ENCODE results near the gene PILRA.
A peak's percentile ranks its signal among the peaks of the same experiment; 100 is the strongest.

Gene PILRA

DNA sequence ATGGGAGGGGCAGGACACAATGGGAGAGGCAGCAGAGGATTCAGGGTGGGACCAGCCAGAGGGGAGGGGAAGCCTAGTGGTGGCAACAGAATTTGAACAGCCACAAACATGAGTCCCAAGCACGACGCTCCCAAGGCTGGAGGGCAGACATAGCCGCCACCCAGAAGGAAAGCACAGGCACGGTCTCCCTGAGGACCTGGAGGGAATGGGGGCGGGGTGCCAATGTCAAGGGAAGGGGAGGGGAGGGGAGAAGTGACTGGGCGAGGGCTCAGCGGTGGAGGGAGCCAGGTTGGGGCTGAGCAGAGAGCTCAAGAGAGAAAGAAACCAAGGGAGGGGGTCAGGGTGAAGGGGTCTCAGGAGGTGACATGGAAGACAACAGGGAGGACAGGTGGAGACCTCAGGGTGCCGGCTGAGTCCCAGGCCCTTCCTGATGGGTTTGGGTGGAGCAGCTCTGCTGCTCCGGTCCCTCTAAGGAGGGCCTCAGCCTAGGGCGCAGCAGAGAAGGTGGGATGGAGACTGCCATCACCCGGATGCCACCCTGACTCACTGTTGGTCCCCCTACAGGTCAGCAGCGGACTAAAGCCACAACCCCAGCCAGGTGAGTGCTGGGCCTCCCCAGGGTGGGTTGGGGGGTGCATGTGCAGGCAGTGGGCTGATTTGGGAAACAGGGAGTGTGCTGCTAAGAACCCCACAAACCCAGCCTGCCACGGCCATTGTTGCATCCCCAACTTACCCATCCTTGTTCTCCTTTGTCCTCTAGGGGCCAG is 24.2 kb downstream of the PILRA start:
- no peak for DNase-seq (ENCODE audit: low read depth)
- H3K4me3 ChIP-seq (ENCODE audit: low read length), result no peak overlapping the region
- TF ChIP-seq, protein P1, sequence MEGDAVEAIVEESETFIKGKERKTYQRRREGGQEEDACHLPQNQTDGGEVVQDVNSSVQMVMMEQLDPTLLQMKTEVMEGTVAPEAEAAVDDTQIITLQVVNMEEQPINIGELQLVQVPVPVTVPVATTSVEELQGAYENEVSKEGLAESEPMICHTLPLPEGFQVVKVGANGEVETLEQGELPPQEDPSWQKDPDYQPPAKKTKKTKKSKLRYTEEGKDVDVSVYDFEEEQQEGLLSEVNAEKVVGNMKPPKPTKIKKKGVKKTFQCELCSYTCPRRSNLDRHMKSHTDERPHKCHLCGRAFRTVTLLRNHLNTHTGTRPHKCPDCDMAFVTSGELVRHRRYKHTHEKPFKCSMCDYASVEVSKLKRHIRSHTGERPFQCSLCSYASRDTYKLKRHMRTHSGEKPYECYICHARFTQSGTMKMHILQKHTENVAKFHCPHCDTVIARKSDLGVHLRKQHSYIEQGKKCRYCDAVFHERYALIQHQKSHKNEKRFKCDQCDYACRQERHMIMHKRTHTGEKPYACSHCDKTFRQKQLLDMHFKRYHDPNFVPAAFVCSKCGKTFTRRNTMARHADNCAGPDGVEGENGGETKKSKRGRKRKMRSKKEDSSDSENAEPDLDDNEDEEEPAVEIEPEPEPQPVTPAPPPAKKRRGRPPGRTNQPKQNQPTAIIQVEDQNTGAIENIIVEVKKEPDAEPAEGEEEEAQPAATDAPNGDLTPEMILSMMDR (conservative IDR thresholded peaks at IDR 0.05; ENCODE audit: low read depth, low read length), result no peak

DNA sequence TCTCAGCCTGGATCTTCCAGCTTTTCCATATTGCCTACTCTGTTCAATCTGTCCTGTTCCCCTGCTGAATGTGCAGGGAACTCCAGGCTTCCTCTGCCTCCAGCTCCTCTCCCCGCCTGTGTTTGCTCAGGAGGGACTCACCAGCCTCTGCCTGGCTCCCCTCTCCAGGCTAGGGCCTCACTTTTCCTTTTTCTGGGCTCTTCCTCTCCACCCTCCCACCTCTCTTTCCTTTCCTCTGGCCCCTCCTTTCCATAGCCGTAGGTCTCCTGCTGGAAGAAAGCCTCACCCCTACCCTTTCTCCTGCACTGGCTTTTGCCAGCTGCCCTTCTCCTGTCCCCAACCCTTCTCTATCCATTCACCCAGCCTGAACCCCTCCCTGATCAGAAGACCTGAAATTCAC is 25.0 kb downstream of the PILRA start:
- TF ChIP-seq, protein P1 (conservative IDR thresholded peaks at IDR 0.05; ENCODE audit: low read depth, low read length), result no peak
- H3K4me3 ChIP-seq (ENCODE audit: low read length), result no peak overlapping the region
- DNase-seq (ENCODE audit: low read depth), result no peak

DNA sequence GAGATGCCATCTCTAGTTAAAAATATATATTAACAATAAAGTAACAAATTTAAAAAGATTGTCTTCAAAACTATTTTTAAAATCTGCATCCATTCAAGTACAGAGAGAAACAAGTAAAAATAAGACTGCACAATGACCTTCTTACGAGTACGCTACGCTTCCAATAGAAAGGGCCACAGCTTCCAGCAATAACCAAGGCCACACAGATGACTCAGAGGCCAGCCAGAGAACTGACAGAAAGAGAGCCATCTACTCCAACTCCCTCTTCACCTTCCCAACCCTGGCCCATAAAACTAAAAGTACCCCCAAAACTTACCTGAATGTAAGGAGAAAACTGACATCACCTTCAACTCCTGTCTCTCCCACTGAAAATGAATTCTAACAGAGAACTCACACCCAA is 26.8 kb downstream of the PILRA start:
- no peak for DNase-seq (ENCODE audit: low read depth)
- TF ChIP-seq, protein P1 (conservative IDR thresholded peaks at IDR 0.05; ENCODE audit: low read depth, low read length), result no peak
- H3K4me3 ChIP-seq (ENCODE audit: low read length), result no peak overlapping the region

DNA sequence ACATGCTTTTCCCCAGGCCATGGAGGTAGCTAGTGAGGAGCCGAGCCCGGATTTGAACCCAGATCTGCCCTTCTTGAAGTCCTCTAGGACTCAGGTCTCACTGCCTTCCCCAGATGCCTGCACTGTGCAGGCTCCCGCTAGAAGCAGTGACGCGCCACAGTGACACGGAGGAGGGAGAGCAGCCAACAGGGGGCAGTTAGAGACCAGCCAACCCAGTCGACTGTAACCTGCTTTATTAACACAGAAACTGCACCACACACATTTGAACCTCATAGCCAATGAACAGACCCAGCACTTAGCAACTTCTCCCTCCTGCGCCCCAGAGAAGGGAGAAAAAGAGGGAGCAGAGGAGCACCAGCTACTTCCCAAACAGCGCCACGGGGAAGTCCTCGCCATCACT is 27.4 kb downstream of the PILRA start:
- no peak for DNase-seq (ENCODE audit: low read depth)
- TF ChIP-seq, protein P1 (conservative IDR thresholded peaks at IDR 0.05; ENCODE audit: low read depth, low read length), result peak; percentile 9

DNA sequence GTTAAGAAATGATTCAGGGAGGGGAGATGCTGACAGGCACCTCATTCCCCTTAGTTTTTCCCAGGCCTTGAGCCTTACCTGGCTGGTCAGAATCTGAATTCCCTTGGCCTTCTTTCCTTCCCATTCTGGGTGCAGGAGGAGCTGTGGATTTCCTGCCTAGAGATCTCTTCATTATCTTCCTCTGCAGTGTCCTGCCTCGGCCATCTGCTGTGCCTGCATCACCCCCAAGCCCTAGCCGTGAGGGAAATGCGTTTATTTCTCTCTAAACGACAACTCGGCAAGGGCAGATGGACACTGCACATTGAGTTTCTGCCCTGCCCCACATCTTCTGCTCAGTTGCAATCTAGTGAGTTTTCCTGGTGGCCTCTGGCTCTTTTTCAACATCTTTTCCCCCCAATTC is 28.5 kb downstream of the PILRA start:
- DNase-seq (ENCODE audit: low read depth), result no peak
- no peak overlapping the region for H3K4me3 ChIP-seq (ENCODE audit: low read length)
- TF ChIP-seq, protein P1 (conservative IDR thresholded peaks at IDR 0.05; ENCODE audit: low read depth, low read length), result no peak

More for the DNA sequence above, 27.4 kb downstream of the PILRA start:
- no peak overlapping the region for H3K4me3 ChIP-seq (ENCODE audit: low read length)

DNA sequence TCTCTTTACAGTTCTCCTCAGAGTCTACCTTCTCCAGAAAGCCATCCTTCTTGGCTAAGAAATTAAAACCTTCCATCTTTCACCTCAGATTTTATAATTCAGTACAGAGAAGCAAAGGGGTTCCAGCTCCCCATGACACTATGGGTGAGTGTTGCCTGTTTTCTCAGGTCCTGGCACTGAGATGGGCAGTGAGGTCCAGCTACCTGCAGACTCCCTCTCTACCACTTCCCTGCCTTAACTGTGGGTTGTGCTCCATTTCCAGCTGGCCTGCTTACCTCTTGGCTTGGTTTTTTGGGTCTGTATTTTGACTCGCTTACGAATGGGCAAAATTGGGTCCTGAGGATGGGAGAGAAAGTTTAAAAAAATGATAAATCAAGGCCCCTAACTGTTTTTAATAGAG is 29.0 kb downstream of the PILRA start:
- DNase-seq (ENCODE audit: low read depth), result no peak
- no peak overlapping the region for H3K4me3 ChIP-seq (ENCODE audit: low read length)

More for the DNA sequence above, 29.0 kb downstream of the PILRA start:
- TF ChIP-seq, protein P1 (conservative IDR thresholded peaks at IDR 0.05; ENCODE audit: low read depth, low read length), result no peak

All from retinal pigment epithelial cell (primary cell).